Pancreas (tissue), 10 donors: ENCODE measurements around the gene SYNGR3. TPM values are rescaled to one million over a fixed set of nuclear protein-coding genes. Genes with fewer than 3 reads are reported as not detected.
A peak's percentile ranks its signal among the peaks of the same experiment; 100 is the strongest.
"Not testable (repeated sequence)": the region's sequence is repeated elsewhere in the genome, so short reads cannot be mapped to it uniquely, and the experiment has no call there.

Experiments used
- ATAC-seq, 4 donors: fragments of 200-7000 bp; cut with Tn5 transposase; one replicate each; pipeline versions ENCODE4 v1.8.0 to v1.9.1; 2020; ENCODE audit warnings: mild to moderate bottlenecking in 4 of 4, moderate library complexity in 4 of 4
- DNase-seq, 6 donors: peaks; one replicate each; pipeline ENCODE4 v3.0.0-alpha.2; 2020
- FAIRE-seq: peaks from 2 replicates; lab custom pipeline; 2012; peaks lifted over from hg19 to GRCh38; lab: Jason Lieb, UNC
- H3K27ac ChIP-seq, 4 donors: fragments of 200-600 bp; sonication (generic); 1 replicate in 3 of 4; 2 replicates in 1 of 4; pipeline versions ENCODE4 v1.5.0 to v1.8.0; 2020
- H3K27me3 ChIP-seq, 4 donors: fragments of 200-600 bp; one replicate each; pipeline ENCODE4 v1.8.0; 2021
- H3K36me3 ChIP-seq, 3 donors: fragments of 200-600 bp; sonication (generic) in 1 of 3; one replicate each; pipeline versions ENCODE4 v1.5.0 to v1.8.0; 2020 to 2021
- H3K4me1 ChIP-seq, 3 donors: fragments of 200-600 bp; one replicate each; pipeline ENCODE4 v1.8.0; 2021
- H3K4me3 ChIP-seq, 4 donors: fragments of 200-600 bp; sonication (generic) in 2 of 4; one replicate each; pipeline versions ENCODE4 v1.5.0 to v1.8.0; 2020 to 2021
- H3K9me3 ChIP-seq, 4 donors: fragments of 200-600 bp; one replicate each; pipeline ENCODE4 v1.8.0; 2021
- CTCF ChIP-seq, 4 donors: fragments of 200-600 bp; sonication (generic) in 3 of 4; IDR thresholded peaks; one replicate each; pipeline versions ENCODE4 v1.5.0 to v1.8.0; 2021; ENCODE audit warnings: antibody characterized with exemption in 4 of 4
- WGBS, 2 donors: extraction: QIAGEN DNeasy Blood & Tissue Kit; methylation state at CpG; one replicate each; pipeline ENCODE4 v1.1.7; 2013; 5-methylcytosine and 5-hydroxymethylcytosine counted together
- intact Hi-C, 3 donors: fragments of 100-400 bp; cut with DNase I; formaldehyde crosslinking; loops; one replicate each; pipeline versions ENCODE4 v1.11.1 to v1.14.2; 2022
- polyA plus RNA-seq, 2 donors: library from polyadenylated mRNA; stranded (reverse); fragments of 200-250 nt; gene quantifications; one replicate each; pipeline ENCODE4 v1.2.3, GENCODE V29; 2013
- total RNA-seq, 6 donors: library from RNA; stranded (reverse); fragmentation: NEBNext Ultra II Directional in 4 of 6; extraction: Animal tissue kit (Norgen Biotek cat#: 25700) in 4 of 6; gene quantifications; one replicate each; pipeline versions ENCODE4 v1.2.1 to v1.2.4, GENCODE V29; 2021 to 2023
- donor health status: healthy with polysubstance abuse.
- donor health status: DM: no; HTN: no; CAD: no; lungs with moderate emphysema.
- donor health status: DM: no; HTN: no; CAD: no.
- donor health status: control.
- donor health status: control.
- donor health status: Bipolar disorder and iron deficiency.
- donor health status: DM: yes; HTN: yes; CAD: no.
- donor health status: DM: no; HTN: no; CAD: no.
- donor health status: DM: no; HTN: no; CAD: no.
- donor health status: DM: yes; HTN: yes; CAD: no.

The SYNGR3 gene
- total and polyA plus RNA-seq, 8 donors, result 0.19 to 3.1 (median 0.61) TPM

GRCh38 chr16:2030036-2030435 is 40.3 kb downstream of the SYNGR3 start:
- WGBS, 2 donors, result 87 to 93% methylated on average over 11 of the region's 11 CpGs
- peak in 1 of 6 donors; percentile 26 for DNase-seq
- Histone ChIP-seq H3K4me1 (no peaks in the 10 kb centered on the region), H3K27ac (no peak overlapping the region), H3K4me3 (no peak overlapping the region), H3K27me3 (no peaks in the 10 kb centered on the region), H3K9me3 (no peaks in the 10 kb centered on the region), H3K36me3 (no peaks in the 10 kb centered on the region)
- intact Hi-C loops, result no loop called here
- ATAC-seq, result no peak
- FAIRE-seq, result no peak
- TF ChIP-seq CTCF (IDR thresholded peaks at IDR 0.05), result no peak

- H3K36me3 ChIP-seq, result no peaks in the 10 kb centered on the region
- H3K27ac ChIP-seq, result no peak overlapping the region
- DNase-seq, result peak in 1 of 6 donors; percentile 34
- H3K4me3 ChIP-seq, result no peak overlapping the region
- ATAC-seq, result no peak
- H3K4me1 ChIP-seq, result no peaks in the 10 kb centered on the region
- H3K9me3 ChIP-seq, result no peaks in the 10 kb centered on the region
- no peak for TF ChIP-seq CTCF (IDR thresholded peaks at IDR 0.05)
- no peaks in the 10 kb centered on the region for H3K27me3 ChIP-seq
- FAIRE-seq, result no peak
- 78 to 87% methylated on average over 10 to 11 of the region's 11 CpGs for WGBS, 2 donors
- intact Hi-C loops, result no loop called here
Measured at GRCh38 chr16:2031081-2031577, 41.4 kb downstream of the SYNGR3 start.

- peak in 2 of 6 donors; percentile 38 to 63 for DNase-seq
Measured at GRCh38 chr16:2032285-2033056, 42.7 kb downstream of the SYNGR3 start.

GRCh38 chr16:2033057-2033908 is 43.5 kb downstream of the SYNGR3 start:
- intact Hi-C loops, result no loop called here
- ATAC-seq (peak; percentile 21 to 66 (median 55)), DNase-seq (peak in 2 of 6 donors; percentile 36 to 76), FAIRE-seq (no peak)
- Histone ChIP-seq H3K9me3 (no peaks in the 10 kb centered on the region), H3K4me3 (peak overlapping the region in 1 of 4 donors; percentile 23), H3K27ac (peak overlapping the region; percentile 20 to 70 (median 54)), H3K27me3 (no peaks in the 10 kb centered on the region), H3K4me1 (no peaks in the 10 kb centered on the region), H3K36me3 (no peaks in the 10 kb centered on the region)
- no peak for TF ChIP-seq CTCF (IDR thresholded peaks at IDR 0.05)
- WGBS, 2 donors, result 61 to 62% methylated on average over 37 of the region's 37 CpGs

More at GRCh38 chr16:2032285-2033056, 42.7 kb downstream of the SYNGR3 start:
- no peak for TF ChIP-seq CTCF (IDR thresholded peaks at IDR 0.05)
- intact Hi-C loops, result no loop called here
- Histone ChIP-seq H3K27ac (peak overlapping the region; percentile 20 to 70 (median 54)), H3K36me3 (no peaks in the 10 kb centered on the region), H3K27me3 (no peaks in the 10 kb centered on the region), H3K9me3 (no peaks in the 10 kb centered on the region), H3K4me1 (no peaks in the 10 kb centered on the region), H3K4me3 (no peak overlapping the region)
- ATAC-seq (no peak), FAIRE-seq (no peak)
- 79 to 87% methylated on average over 11 to 15 of the region's 15 CpGs for WGBS, 2 donors

GRCh38 chr16:2033909-2034695 is 44.3 kb downstream of the SYNGR3 start:
- DNase-seq, intact Hi-C loops, H3K4me1 ChIP-seq, H3K9me3 ChIP-seq, FAIRE-seq, H3K27me3 ChIP-seq, H3K36me3 ChIP-seq: not testable (repeated sequence)
- 83 to 85% methylated on average over 15 of the region's 32 CpGs for WGBS, 2 donors
- peak overlapping the region in 3 of 4 donors; percentile 42 to 70 (median 66) for H3K27ac ChIP-seq
- peak in 2 of 4 donors; percentile 7 to 13 for ATAC-seq
- peak overlapping the region in 1 of 4 donors; percentile 23 for H3K4me3 ChIP-seq
